K562 (cell line): ENCODE results near the gene PLXDC2. TPM values are rescaled to one million over a fixed set of nuclear protein-coding genes. Genes with fewer than 3 reads are reported as not detected.

Experiments
- ATAC-seq: fragments of 200-7000 bp; cut with Tn5 transposase; 3 replicates; pipeline ENCODE4 v1.9.1; 2020; ENCODE audit warnings: moderate library complexity
- BruUV-seq: library from RNA; stranded (reverse); fragments of 400-500 nt; replicated peaks from 2 replicates; lab custom pipeline; 2021; lab: Mats Ljungman, UMichigan
- CTCF ChIA-PET: fragments of 300-600 bp; formaldehyde crosslinking; extraction: SDS; loops from one replicate; lab custom pipeline; 2021; ENCODE audit warnings: low intra/inter-chr PET ratio; lab: Yijun Ruan, JAX
- POLR2A ChIA-PET: fragments of 300-600, 350-650 bp; sonication (Branson Sonifier 250); formaldehyde crosslinking; extraction: SDS; loops from one replicate; lab custom pipeline; 2021; ENCODE audit warnings: antibody characterized with exemption, inconsistent platforms; lab: Yijun Ruan, JAX
- DNase-seq, 4 experiments: peaks; one replicate each; pipeline versions ENCODE4 v3.0.0 to v3.0.0-alpha.2; 2011 to 2018; ENCODE audit warnings: low spot score in 3 of 4, mixed read lengths in 3 of 4; ENCODE audit errors: extremely low read depth in 1 of 4
- FAIRE-seq: peaks from 2 replicates; lab custom pipeline; 2011; peaks lifted over from hg19 to GRCh38; lab: Jason Lieb, UNC
- H2AFZ ChIP-seq: 2 replicates; pipeline ENCODE4 v1.6.0; 2011; ENCODE audit warnings: low read depth, low read length, control low read depth, inconsistent platforms
- H3K27ac ChIP-seq: fragments of 200-600 bp; 3 replicates; pipeline ENCODE4 v1.8.0; 2011; ENCODE audit warnings: low read depth, mild to moderate bottlenecking, control low read depth, inconsistent platforms, low read length, moderate library complexity, mixed read lengths; ENCODE audit errors: extremely low read depth
- H3K27me3 ChIP-seq, 2 experiments: fragments of 300-600 bp in 1 of 2; 2 replicates in 1 of 2; 3 replicates in 1 of 2; pipeline versions ENCODE4 v1.6.0 to v1.8.0; 2011; ENCODE audit warnings: inconsistent platforms in 2 of 2, low read length in 2 of 2, mild to moderate bottlenecking in 1 of 2, mixed read lengths in 1 of 2, moderate library complexity in 1 of 2; ENCODE audit not compliant: control insufficient read depth in 2 of 2, insufficient read depth in 2 of 2
- H3K36me3 ChIP-seq: fragments of 300-600 bp; 3 replicates; pipeline ENCODE4 v1.8.0; 2011; ENCODE audit warnings: mild to moderate bottlenecking, low read length, inconsistent platforms; ENCODE audit not compliant: control insufficient read depth, insufficient read depth
- H3K4me1 ChIP-seq, 2 experiments: fragments of 200-600 bp in 1 of 2; replicated peaks in 1 of 2; 2 replicates in 1 of 2; 3 replicates in 1 of 2; pipeline versions ENCODE4 v1.5.1 to v1.8.0; 2011; ENCODE audit warnings: inconsistent platforms in 2 of 2, low read length in 2 of 2, mild to moderate bottlenecking in 1 of 2, mixed read lengths in 1 of 2, moderate library complexity in 1 of 2; ENCODE audit not compliant: control insufficient read depth in 2 of 2, insufficient read depth in 2 of 2
- H3K4me2 ChIP-seq: 2 replicates; pipeline ENCODE4 v1.6.1; 2011; ENCODE audit warnings: low read length, control low read depth, inconsistent platforms, mixed read lengths; ENCODE audit not compliant: insufficient read depth
- H3K4me3 ChIP-seq: fragments of 200-600 bp; sonication (generic), shearing (Covaris generic); 2 replicates; pipeline ENCODE4 v1.5.1; 2016; ENCODE audit warnings: control low read depth, inconsistent platforms
- H3K79me2 ChIP-seq: fragments of 200-600 bp; 3 replicates; pipeline ENCODE4 v1.8.0; 2011; ENCODE audit warnings: low read length, inconsistent platforms; ENCODE audit not compliant: control insufficient read depth, insufficient read depth
- H3K9ac ChIP-seq, 2 experiments: 2 replicates each; pipeline versions ENCODE4 v1.6.0 to v1.6.1; 2011; ENCODE audit warnings: low read depth in 2 of 2, low read length in 2 of 2, control low read depth in 1 of 2, inconsistent platforms in 1 of 2, mild to moderate bottlenecking in 1 of 2, mixed read lengths in 1 of 2; ENCODE audit not compliant: insufficient read depth in 1 of 2
- H3K9me1 ChIP-seq: one replicate; pipeline ENCODE4 v1.6.0; 2011; ENCODE audit warnings: inconsistent platforms, mild to moderate bottlenecking, low read length, moderate library complexity; ENCODE audit not compliant: control insufficient read depth, insufficient read depth
- H3K9me3 ChIP-seq: replicated peaks from 2 replicates; pipeline ENCODE4 v1.5.1; 2011; ENCODE audit warnings: low read depth, low read length, inconsistent platforms; ENCODE audit not compliant: control insufficient read depth, insufficient read depth
- H4K20me1 ChIP-seq: replicated peaks from 2 replicates; pipeline ENCODE4 v1.6.1; 2011; ENCODE audit warnings: low read length, inconsistent platforms, mixed read lengths; ENCODE audit not compliant: control insufficient read depth, insufficient read depth
- ARID2 ChIP-seq: fragments of 450-650 bp; IDR thresholded peaks from 2 replicates; pipeline ENCODE4 v1.6.1; 2017; ENCODE audit warnings: antibody characterized with exemption, mild to moderate bottlenecking
- DNMT1 ChIP-seq: fragments of 450-650 bp; IDR thresholded peaks from 2 replicates; pipeline ENCODE4 v1.6.1; 2016; ENCODE audit warnings: antibody characterized with exemption, mild to moderate bottlenecking
- GTF2F1 ChIP-seq: IDR thresholded peaks from 2 replicates; pipeline ENCODE4 v1.6.1; 2011; ENCODE audit warnings: low read depth, low read length, improper control_type of control experiment
- HLTF ChIP-seq: fragments of 450-650 bp; IDR thresholded peaks from 2 replicates; pipeline ENCODE4 v1.6.1; 2016
- HNRNPH1 ChIP-seq: fragments of 200-400 bp; formaldehyde crosslinking; optimal IDR thresholded peaks from 2 replicates; pipeline ENCODE3; 2017; ENCODE audit warnings: low read depth, mild to moderate bottlenecking, low read length, moderate library complexity
- KLF6 ChIP-seq: fragments of 250-450 bp; sonication (Bioruptor Pico); IDR thresholded peaks from 2 replicates; pipeline ENCODE4 v1.4.0; 2020; ENCODE audit warnings: mild to moderate bottlenecking, moderate library complexity, borderline replicate concordance
- MEF2D ChIP-seq: conservative IDR thresholded peaks from 2 replicates; pipeline ENCODE4 v1.6.1; 2016; ENCODE audit warnings: low read depth, missing genetic modification characterization, missing compliant biosample characterization
- NCOR1 ChIP-seq: fragments of 450-650 bp; IDR thresholded peaks from 2 replicates; pipeline ENCODE4 v1.6.1; 2016; ENCODE audit warnings: mild to moderate bottlenecking, moderate library complexity
- NR4A1 ChIP-seq, 2 experiments: fragments of 250-450 bp in 1 of 2; fragments of 450-650 bp in 1 of 2; sonication (Bioruptor Pico) in 1 of 2; IDR thresholded peaks; 2 replicates each; pipeline versions ENCODE4 v1.4.0 to v1.6.1; 2016 to 2020; ENCODE audit warnings: mild to moderate bottlenecking in 2 of 2, missing compliant biosample characterization in 1 of 2, missing genetic modification characterization in 1 of 2, moderate library complexity in 1 of 2
- PHF21A ChIP-seq: fragments of 450-650 bp; IDR thresholded peaks from 2 replicates; pipeline ENCODE4 v1.6.1; 2017; ENCODE audit warnings: low read depth, borderline replicate concordance
- TEAD4 ChIP-seq, 2 experiments: sonication (generic) in 1 of 2; formaldehyde crosslinking in 1 of 2; IDR thresholded peaks; 2 replicates each; pipeline versions ENCODE4 v1.6.1 to v1.8.0; 2012 to 2022; ENCODE audit warnings: borderline replicate concordance in 1 of 2, inconsistent platforms in 1 of 2, low read length in 1 of 2, mild to moderate bottlenecking in 1 of 2, missing genetic modification reagents in 1 of 2
- ZNF778 ChIP-seq: fragments of 450-650 bp; formaldehyde crosslinking; IDR thresholded peaks from 2 replicates; pipeline ENCODE4 v1.4.0; 2020; ENCODE audit warnings: mild to moderate bottlenecking, moderate library complexity
- WGBS: fragments of 100-300 bp; shearing (Covaris generic); methylation state at CpG from one replicate; pipeline ENCODE4 v1.1.6; 2016; ENCODE audit warnings: low coverage, mixed read lengths; ENCODE audit not compliant: insufficient coverage; ENCODE audit errors: missing lambda C conversion rate; 5-methylcytosine and 5-hydroxymethylcytosine counted together
- in situ Hi-C: fragments of 300-500 bp; cut with MboI; formaldehyde crosslinking; loops from 4 replicates; pipeline ENCODE4 v1.15.0; 2018; ENCODE audit warnings: inconsistent platforms, mixed read lengths
- intact Hi-C: fragments of 100-400 bp; cut with micrococcal nuclease; formaldehyde crosslinking; loops from 2 replicates; pipeline ENCODE4 v1.14.2; 2022
- polyA plus RNA-seq, 8 experiments: library from polyadenylated mRNA; depleted of rRNA in 4 of 8; stranded (reverse) in 5 of 8; unstranded in 3 of 8; fragments of >200 nt; fragmentation: Nextera tagmentation in 2 of 8; fragmentation: Illumina TruSeq in 1 of 8; extraction: Ambion mirVana in 2 of 8; extraction: Trizol in 1 of 8; gene quantifications; 2 replicates each; pipeline versions ENCODE4 v1.2.1 to v1.2.3, GENCODE V29; 2011 to 2014; ENCODE audit warnings: inconsistent platforms in 1 of 8, missing spikeins in 1 of 8
- total RNA-seq, 7 experiments: library from RNA; depleted of rRNA in 6 of 7; stranded (reverse); fragments of >200 nt in 6 of 7; fragmentation: Illumina TruSeq in 2 of 7; extraction: Trizol in 2 of 7; gene quantifications; 2 replicates each; pipeline versions ENCODE4 v1.2.1 to v1.2.3, GENCODE V29; 2011 to 2021; ENCODE audit warnings: low replicate concordance in 1 of 7
- TF ChIP-seq, protein P1 (sequence below): fragments of 250-450 bp; sonication (Bioruptor Pico); IDR thresholded peaks from 2 replicates; pipeline ENCODE4 v1.5.0; 2021; ENCODE audit warnings: mild to moderate bottlenecking, borderline replicate concordance

The PLXDC2 gene
- total and polyA plus RNA-seq, 9 of the 15 experiments (the other 6 are each of a cell fraction or from before 2014, with no cell fraction given), result 0.01 to 0.33 (median 0.10) TPM; not detected in 3

DNA sequence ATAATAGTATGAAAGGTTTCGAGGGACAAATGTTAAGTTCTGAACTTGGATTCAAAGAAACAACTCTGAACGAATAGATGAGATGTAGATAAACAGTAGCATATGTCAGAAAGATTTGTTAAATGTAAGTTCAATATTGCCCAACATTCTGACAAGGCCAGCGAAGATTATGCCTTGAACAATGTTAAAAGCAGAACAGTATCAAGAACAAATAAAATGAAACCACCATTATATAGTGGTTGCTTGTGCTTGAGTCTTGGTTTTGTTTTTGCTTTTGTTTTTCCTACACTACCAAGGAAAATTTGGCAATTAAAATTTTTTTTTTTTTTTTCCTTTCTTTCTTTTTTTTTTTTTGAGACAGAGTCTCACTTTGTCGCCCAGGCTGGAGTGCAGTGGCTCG lies 66.4 kb downstream of the PLXDC2 start:
- Histone ChIP-seq H3K36me3 (no peaks in the 10 kb centered on the region), H3K27ac (no peak overlapping the region), H3K4me1 (no peaks in the 10 kb centered on the region), H4K20me1 (no peaks in the 10 kb centered on the region), H3K27me3 (no peaks in the 10 kb centered on the region), H3K4me3 (no peak overlapping the region), H3K79me2 (no peaks in the 10 kb centered on the region), H3K9ac (no peak overlapping the region), H2AFZ (no peak overlapping the region), H3K9me1 (no peaks in the 10 kb centered on the region), H3K4me2 (no peak overlapping the region), H3K9me3 (no peaks in the 10 kb centered on the region; the same call in 1 of the 2 replicates)
- TF ChIP-seq KLF6 (CRISPR knock-in tag) (no peak), NCOR1 (no peak), PHF21A (no peak), DNMT1 (no peak), ZNF778 (no peak), NR4A1 (CRISPR knock-in tag; IDR thresholded peaks at IDR 0.05) (no peak), NR4A1 (tag; IDR thresholded peaks at IDR 0.05) (no peak), TEAD4 (IDR thresholded peaks at IDR 0.05; ENCODE audit: low read length) (no peak), TEAD4 (CRISPR knock-in tag; IDR thresholded peaks at IDR 0.05; ENCODE audit: borderline replicate concordance) (no peak), GTF2F1 (no peak), HNRNPH1 (no peak), HLTF (no peak), MEF2D (tag) (no peak), ARID2 (no peak)
- TF ChIP-seq, protein P1, sequence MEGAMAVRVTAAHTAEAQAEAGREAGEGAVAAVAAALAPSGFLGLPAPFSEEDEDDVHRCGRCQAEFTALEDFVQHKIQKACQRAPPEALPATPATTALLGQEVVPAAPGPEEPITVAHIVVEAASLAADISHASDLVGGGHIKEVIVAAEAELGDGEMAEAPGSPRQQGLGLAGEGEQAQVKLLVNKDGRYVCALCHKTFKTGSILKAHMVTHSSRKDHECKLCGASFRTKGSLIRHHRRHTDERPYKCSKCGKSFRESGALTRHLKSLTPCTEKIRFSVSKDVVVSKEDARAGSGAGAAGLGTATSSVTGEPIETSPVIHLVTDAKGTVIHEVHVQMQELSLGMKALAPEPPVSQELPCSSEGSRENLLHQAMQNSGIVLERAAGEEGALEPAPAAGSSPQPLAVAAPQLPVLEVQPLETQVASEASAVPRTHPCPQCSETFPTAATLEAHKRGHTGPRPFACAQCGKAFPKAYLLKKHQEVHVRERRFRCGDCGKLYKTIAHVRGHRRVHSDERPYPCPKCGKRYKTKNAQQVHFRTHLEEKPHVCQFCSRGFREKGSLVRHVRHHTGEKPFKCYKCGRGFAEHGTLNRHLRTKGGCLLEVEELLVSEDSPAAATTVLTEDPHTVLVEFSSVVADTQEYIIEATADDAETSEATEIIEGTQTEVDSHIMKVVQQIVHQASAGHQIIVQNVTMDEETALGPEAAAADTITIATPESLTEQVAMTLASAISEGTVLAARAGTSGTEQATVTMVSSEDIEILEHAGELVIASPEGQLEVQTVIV, result no peak
- 0% methylated on average over 5 of the region's 5 CpGs for WGBS
- DNase-seq, result no peak
- no peak for FAIRE-seq
- ChIA-PET POLR2A (no interaction called here), CTCF (interaction anchor here (0.6 kb wide), 1 partner anchor 49 kb away, joined by 4 read pairs; no protein-coding TSS in a partner anchor)
- in situ Hi-C loops, result no loop called here
- ATAC-seq, result no peak
- no TSS peak for BruUV-seq
- intact Hi-C loops, result no loop called here
